ENCODE results near the gene ARHGEF19. TPM values are rescaled to one million over a fixed set of nuclear protein-coding genes. Genes with fewer than 3 reads are reported as not detected.

ARHGEF19 gene
- total RNA-seq (2016; rRNA removed; fragmentation: Illumina TruSeq; extraction: Trizol), result 1.8 and 2.0 TPM in 2 replicates
- total RNA-seq (2016; cell fraction: cytosol; rRNA removed; fragmentation: Illumina TruSeq; extraction: Trizol; ENCODE audit: low read depth), result 0.53 and 1.0 TPM in 2 replicates
- 1.4 and 2.3 TPM in 2 replicates for total RNA-seq (2016; cell fraction: insoluble cytoplasmic fraction; rRNA removed; fragmentation: Illumina TruSeq; extraction: Trizol)
- total RNA-seq (2016; cell fraction: membrane; rRNA removed; fragmentation: Illumina TruSeq; extraction: Trizol), result 1.3 and 1.5 TPM in 2 replicates
- 1.9 and 2.1 TPM in 2 replicates for total RNA-seq (2016; cell fraction: nucleus; rRNA removed; fragmentation: Illumina TruSeq; extraction: Trizol)
- 1.7 and 2.2 TPM in 2 replicates for polyA plus RNA-seq (2011; rRNA removed)
- polyA plus RNA-seq (2011; cell fraction: cytosol; rRNA removed), result 1.7 and 2.2 TPM in 2 replicates
- polyA plus RNA-seq (2011; cell fraction: nucleus; rRNA removed), result 9.9 and 10.1 TPM in 2 replicates
- 0.88 and 1.6 TPM in 2 replicates for polyA plus RNA-seq (2012)
- polyA plus RNA-seq (2016; cell fraction: cytosol; fragmentation: Illumina TruSeq; extraction: Trizol; ENCODE audit: low read depth), result 0.47 and 1.2 TPM in 2 replicates
- polyA plus RNA-seq (2016; cell fraction: insoluble cytoplasmic fraction; fragmentation: Illumina TruSeq; extraction: Trizol; ENCODE audit: low read depth), result 1.7 and 2.2 TPM in 2 replicates
- 0.94 and 1.7 TPM in 2 replicates for polyA plus RNA-seq (2016; cell fraction: membrane; fragmentation: Illumina TruSeq; extraction: Trizol; ENCODE audit: low read depth)
- 4.0 and 5.0 TPM in 2 replicates for polyA plus RNA-seq (2016; cell fraction: nucleus; fragmentation: Illumina TruSeq; extraction: Trizol; ENCODE audit: insufficient read depth, low read depth)
- 1.3 and 7.5 TPM in 2 replicates for polyA minus RNA-seq (2011; rRNA and poly(A)+ RNA removed; ENCODE audit: low replicate concordance)
- 0.69 and 0.79 TPM in 2 replicates for polyA minus RNA-seq (2011; cell fraction: cytosol; rRNA and poly(A)+ RNA removed)
- 1.4 and 2.1 TPM in 2 replicates for polyA minus RNA-seq (2011; cell fraction: nucleus; rRNA and poly(A)+ RNA removed)
- Bru-seq, nascent RNA, result percentile 31 among the genes with signal in this experiment
- percentile 44 among the genes with signal in this experiment for BruChase-seq, experiment 1, labeled RNA remaining after a 6-hour chase
- percentile 38 among the genes with signal in this experiment for BruChase-seq, experiment 2, labeled RNA remaining after a 2-hour chase
- long read RNA-seq, experiment 1, partial matches to known transcripts, result 2 of 2 reads
- long read RNA-seq, experiment 1, other reads (novel, unspliced or antisense), result 0 of 2 reads
- long read RNA-seq, experiment 2, partial matches to known transcripts, result 3 of 3 reads
- long read RNA-seq, experiment 2, other reads (novel, unspliced or antisense), result 0 of 3 reads

GRCh38 chr1:16212251-16212961 is at the start of gene ARHGEF19:
Gene ARHGEF19, minus strand, starts transcription at chr1:16212652. Its CDS starts 3,598 bp downstream, at chr1:16209054.
- peaks cover 9 to 44% of the 10 kb centered on the region in 2 experiments; a peak in 3 of 5 replicates for H3K27me3 ChIP-seq (ENCODE audit: control insufficient read depth in 1 of 2, insufficient read depth in 2 of 2, low read length in 2 of 2)
- no peak within 1 kb of the TSS for H3K27ac ChIP-seq (ENCODE audit: extremely low read length, insufficient read depth, low read length)
- peak; percentile 5; the same call in 1 of the 3 replicates for ATAC-seq
- no peak within 1 kb of the TSS for H2AFZ ChIP-seq (ENCODE audit: low read length)
- FAIRE-seq, result no peak
- no peaks in the 10 kb centered on the region for H3K9me3 ChIP-seq (ENCODE audit: low read length)
- H4K20me1 ChIP-seq (ENCODE audit: insufficient read depth, low read length), result no peaks in the 10 kb centered on the region
- no peak within 1 kb of the TSS for H3K9ac ChIP-seq (ENCODE audit: insufficient read depth, low read depth, low read length)
- POLR2A ChIA-PET, result no interaction called here
- peak within 1 kb of the TSS in 1 of 3 experiments; percentile 33; a peak in 1 of 6 replicates for H3K4me3 ChIP-seq (replicated peaks in 1 of 3; ENCODE audit: insufficient read depth in 1 of 3, low read depth in 2 of 3, low read length in 3 of 3)
- no peaks in the 10 kb centered on the region for H3K36me3 ChIP-seq (replicated peaks in 1 of 2; ENCODE audit: control insufficient read depth in 1 of 2, insufficient read depth in 2 of 2, low read length in 2 of 2)
- H3K79me2 ChIP-seq (ENCODE audit: insufficient read depth, low read length), result no peaks in the 10 kb centered on the region
- in situ Hi-C loops (cut with HindIII; ENCODE audit: extremely low pct_ligation_motif_present, low pct_unique_long_range_greater_than_20kb) (no loop called here), intact Hi-C loops (cut with micrococcal nuclease; ENCODE audit: unreplicated experiment) (no loop called here)
- H3K4me2 ChIP-seq (ENCODE audit: low read depth, low read length), result peak within 1 kb of the TSS; percentile 40
- DNase-seq (ENCODE audit: low spot score), result no peak
- BruUV-seq (replicated peaks), result no TSS peak
- peaks cover 50% of the 10 kb centered on the region for H3K4me1 ChIP-seq (ENCODE audit: insufficient read depth, low read length)
- whole genome bisulfite sequencing (ENCODE audit: low lambda C conversion rate), result 2% methylated on average over 6 of the region's 14 CpGs
- CTCF ChIA-PET (ENCODE audit: low intra/inter-chr PET ratio, low total read pairs), result no interaction called here
- TF ChIP-seq HNRNPL (IDR thresholded peaks at IDR 0.05; ENCODE audit: low read depth, low read length), result peak; percentile 78; the same call in 1 of the 2 replicates
- TF ChIP-seq ZFP36L2 (CRISPR knock-in tag; IDR thresholded peaks at IDR 0.05), result no peak
- no peak for TF ChIP-seq RFXANK (CRISPR knock-in tag; IDR thresholded peaks at IDR 0.05)
- TF ChIP-seq ZBTB46 (CRISPR knock-in tag; IDR thresholded peaks at IDR 0.05; ENCODE audit: borderline replicate concordance), result no peak
- TF ChIP-seq PCBP1 (IDR thresholded peaks at IDR 0.05; ENCODE audit: borderline replicate concordance, low read depth, low read length), result 0 out of 2 replicates have a peak, but pooled peaks have one; percentile 42
- TF ChIP-seq KAT8 (CRISPR knock-in tag; IDR thresholded peaks at IDR 0.05), result no peak
- no peak for TF ChIP-seq AFF4 (CRISPR knock-in tag; IDR thresholded peaks at IDR 0.05)

Measured in HepG2 (cell line).